Measurements from ENCODE around the gene PNMA6F. TPM values are rescaled to one million over a fixed set of nuclear protein-coding genes. Genes with fewer than 3 reads are reported as not detected.

PNMA6F gene
- total RNA-seq, 1 donor from 2014 or later, result not detected

- DNase-seq (ENCODE audit: low spot score), result no peak
- Mint-ChIP-seq H3K4me3 (ENCODE audit: unreplicated experiment) (no peak overlapping the region), H3K36me3 (ENCODE audit: low read depth, unreplicated experiment) (peaks cover 16% of the 10 kb centered on the region), H3K27ac (ENCODE audit: unreplicated experiment) (no peak overlapping the region), H3K9me3 (ENCODE audit: unreplicated experiment) (no peaks in the 10 kb centered on the region), H3K27me3 (ENCODE audit: unreplicated experiment) (no peaks in the 10 kb centered on the region), H3K4me1 (ENCODE audit: unreplicated experiment) (peaks cover 37% of the 10 kb centered on the region)
- no peak for TF ChIP-seq CTCF (IDR thresholded peaks at IDR 0.05; ENCODE audit: unreplicated experiment)
These were observed 15.4 kb upstream of the PNMA6F start for GRCh38 chrX:153336988-153337387.

GRCh38 chrX:153336121-153336894, 14.7 kb upstream of the PNMA6F start:
- peaks cover 31% of the 10 kb centered on the region for H3K4me1 Mint-ChIP-seq (ENCODE audit: unreplicated experiment)
- no peak for DNase-seq (ENCODE audit: low spot score)
- peaks cover 16% of the 10 kb centered on the region for H3K36me3 Mint-ChIP-seq (ENCODE audit: low read depth, unreplicated experiment)
- no peak overlapping the region for H3K4me3 Mint-ChIP-seq (ENCODE audit: unreplicated experiment)
- no peak overlapping the region for H3K27ac Mint-ChIP-seq (ENCODE audit: unreplicated experiment)
- no peak for TF ChIP-seq CTCF (IDR thresholded peaks at IDR 0.05; ENCODE audit: unreplicated experiment)
- H3K27me3 Mint-ChIP-seq (ENCODE audit: unreplicated experiment), result no peaks in the 10 kb centered on the region
- H3K9me3 Mint-ChIP-seq (ENCODE audit: unreplicated experiment), result no peaks in the 10 kb centered on the region

- Mint-ChIP-seq H3K4me1 (ENCODE audit: unreplicated experiment) (peaks cover 31% of the 10 kb centered on the region), H3K9me3 (ENCODE audit: unreplicated experiment) (no peaks in the 10 kb centered on the region), H3K27me3 (ENCODE audit: unreplicated experiment) (no peaks in the 10 kb centered on the region), H3K4me3 (ENCODE audit: unreplicated experiment) (peak overlapping the region; percentile 92), H3K36me3 (ENCODE audit: low read depth, unreplicated experiment) (peaks cover 10% of the 10 kb centered on the region), H3K27ac (ENCODE audit: unreplicated experiment) (peak overlapping the region; percentile 18)
- no peak for DNase-seq (ENCODE audit: low spot score)
- TF ChIP-seq CTCF (IDR thresholded peaks at IDR 0.05; ENCODE audit: unreplicated experiment), result no peak
These were observed 13.2 kb upstream of the PNMA6F start for GRCh38 chrX:153334654-153335295.

- Mint-ChIP-seq H3K27ac (ENCODE audit: unreplicated experiment) (peak within 1 kb of the TSS; percentile 72), H3K27me3 (ENCODE audit: unreplicated experiment) (no peaks in the 10 kb centered on the region), H3K9me3 (ENCODE audit: unreplicated experiment) (no peaks in the 10 kb centered on the region), H3K4me1 (ENCODE audit: unreplicated experiment) (peaks cover 30% of the 10 kb centered on the region), H3K4me3 (ENCODE audit: unreplicated experiment) (peak within 1 kb of the TSS; percentile 94), H3K36me3 (ENCODE audit: low read depth, unreplicated experiment) (peaks cover 8% of the 10 kb centered on the region)
- peak; percentile 75 for DNase-seq (ENCODE audit: low spot score)
- no peak for TF ChIP-seq CTCF (IDR thresholded peaks at IDR 0.05; ENCODE audit: unreplicated experiment)
These were observed 12.5 kb upstream of the PNMA6F start, which contains the start of gene ZNF275 for GRCh38 chrX:153333821-153334653. Gene ZNF275, plus strand, starts transcription at chrX:153334153. Its CDS starts 2,527 bp downstream, at chrX:153336680.

Data from endothelial cell (in vitro differentiated cells).